ENCODE measurements around the gene SYCP3. TPM values are rescaled to one million over a fixed set of nuclear protein-coding genes. Genes with fewer than 3 reads are reported as not detected.

SYCP3 gene
- total RNA-seq, 6 experiments from 2014 or later, result not detected

GRCh38 chr12:101733166-101733565 lies 6.1 kb downstream of the SYCP3 start:
- H3K4me1 Mint-ChIP-seq (ENCODE audit: low read depth), result no peaks in the 10 kb centered on the region
- peaks cover 14% of the 10 kb centered on the region for H3K36me3 Mint-ChIP-seq (ENCODE audit: low read depth)
- DNase-seq, result no peak

DNA sequence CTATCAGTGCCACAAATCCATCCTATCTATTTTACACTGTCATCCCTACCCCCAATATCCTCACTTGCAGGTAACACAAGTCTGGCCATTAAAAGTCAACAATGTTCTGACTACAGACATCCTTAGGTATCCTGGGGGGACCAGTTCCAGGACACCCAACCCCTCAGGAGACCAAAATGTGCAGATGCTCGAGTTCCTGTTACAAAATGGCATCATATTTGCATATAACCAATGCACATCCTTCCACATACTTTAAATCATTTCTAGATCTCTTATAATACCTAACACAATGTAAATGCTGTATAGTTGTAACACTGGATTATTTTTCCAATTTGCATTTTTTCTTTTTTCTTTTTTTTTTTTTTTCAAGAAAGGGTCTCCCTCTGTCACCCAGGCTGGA lies 6.9 kb downstream of the SYCP3 start:
- H3K9me3 Mint-ChIP-seq, result no peaks in the 10 kb centered on the region
- H3K4me1 Mint-ChIP-seq (ENCODE audit: low read depth), result no peaks in the 10 kb centered on the region
- TF ChIP-seq, protein P1, sequence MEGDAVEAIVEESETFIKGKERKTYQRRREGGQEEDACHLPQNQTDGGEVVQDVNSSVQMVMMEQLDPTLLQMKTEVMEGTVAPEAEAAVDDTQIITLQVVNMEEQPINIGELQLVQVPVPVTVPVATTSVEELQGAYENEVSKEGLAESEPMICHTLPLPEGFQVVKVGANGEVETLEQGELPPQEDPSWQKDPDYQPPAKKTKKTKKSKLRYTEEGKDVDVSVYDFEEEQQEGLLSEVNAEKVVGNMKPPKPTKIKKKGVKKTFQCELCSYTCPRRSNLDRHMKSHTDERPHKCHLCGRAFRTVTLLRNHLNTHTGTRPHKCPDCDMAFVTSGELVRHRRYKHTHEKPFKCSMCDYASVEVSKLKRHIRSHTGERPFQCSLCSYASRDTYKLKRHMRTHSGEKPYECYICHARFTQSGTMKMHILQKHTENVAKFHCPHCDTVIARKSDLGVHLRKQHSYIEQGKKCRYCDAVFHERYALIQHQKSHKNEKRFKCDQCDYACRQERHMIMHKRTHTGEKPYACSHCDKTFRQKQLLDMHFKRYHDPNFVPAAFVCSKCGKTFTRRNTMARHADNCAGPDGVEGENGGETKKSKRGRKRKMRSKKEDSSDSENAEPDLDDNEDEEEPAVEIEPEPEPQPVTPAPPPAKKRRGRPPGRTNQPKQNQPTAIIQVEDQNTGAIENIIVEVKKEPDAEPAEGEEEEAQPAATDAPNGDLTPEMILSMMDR (IDR thresholded peaks at IDR 0.05), result no peak
- no peak overlapping the region for H3K4me3 Mint-ChIP-seq
- H3K36me3 Mint-ChIP-seq (ENCODE audit: low read depth), result peaks cover 14% of the 10 kb centered on the region
- no peak for DNase-seq
- H3K27me3 Mint-ChIP-seq (ENCODE audit: insufficient read depth), result no peaks in the 10 kb centered on the region
- no peak overlapping the region for H3K27ac Mint-ChIP-seq

More at GRCh38 chr12:101733166-101733565, 6.1 kb downstream of the SYCP3 start:
- Mint-ChIP-seq H3K4me3 (no peak overlapping the region), H3K27me3 (ENCODE audit: insufficient read depth) (no peaks in the 10 kb centered on the region), H3K9me3 (no peaks in the 10 kb centered on the region), H3K27ac (no peak overlapping the region)
- TF ChIP-seq, protein P1 (IDR thresholded peaks at IDR 0.05), result no peak

GRCh38 chr12:101729842-101730241 lies 9.4 kb downstream of the SYCP3 start:
- no peaks in the 10 kb centered on the region for H3K9me3 Mint-ChIP-seq
- H3K4me1 Mint-ChIP-seq (ENCODE audit: low read depth), result no peaks in the 10 kb centered on the region
- H3K4me3 Mint-ChIP-seq, result no peak overlapping the region
- H3K27me3 Mint-ChIP-seq (ENCODE audit: insufficient read depth), result no peaks in the 10 kb centered on the region
- H3K27ac Mint-ChIP-seq, result no peak overlapping the region
- peaks cover 20% of the 10 kb centered on the region for H3K36me3 Mint-ChIP-seq (ENCODE audit: low read depth)
- TF ChIP-seq, protein P1 (IDR thresholded peaks at IDR 0.05), result no peak
- no peak for DNase-seq

DNA sequence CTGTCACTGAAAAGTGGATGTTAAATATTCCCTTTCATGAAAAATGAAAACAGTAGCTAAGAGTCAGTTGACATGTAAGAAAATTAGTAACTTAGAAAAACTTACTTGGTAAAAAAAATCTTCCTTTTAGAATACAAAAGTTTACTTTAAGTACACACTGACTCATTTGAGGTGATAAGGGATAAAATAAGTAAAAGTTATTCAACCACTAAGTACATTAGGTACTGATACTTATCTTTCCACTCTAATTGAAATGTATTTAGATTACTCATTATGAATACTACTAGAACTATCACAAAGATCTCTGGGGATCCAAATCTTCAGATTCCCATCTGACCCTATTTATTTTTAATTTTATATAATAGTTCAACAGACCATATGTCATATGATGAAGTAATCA lies 12.2 kb downstream of the SYCP3 start:
- DNase-seq, result no peak
- H3K9me3 Mint-ChIP-seq, result no peaks in the 10 kb centered on the region
- H3K27ac Mint-ChIP-seq, result no peak overlapping the region
- no peaks in the 10 kb centered on the region for H3K27me3 Mint-ChIP-seq (ENCODE audit: insufficient read depth)
- TF ChIP-seq, protein P1 (IDR thresholded peaks at IDR 0.05), result no peak
- peaks cover 11% of the 10 kb centered on the region for H3K36me3 Mint-ChIP-seq (ENCODE audit: low read depth)
- no peaks in the 10 kb centered on the region for H3K4me1 Mint-ChIP-seq (ENCODE audit: low read depth)
- H3K4me3 Mint-ChIP-seq, result no peak overlapping the region

DNA sequence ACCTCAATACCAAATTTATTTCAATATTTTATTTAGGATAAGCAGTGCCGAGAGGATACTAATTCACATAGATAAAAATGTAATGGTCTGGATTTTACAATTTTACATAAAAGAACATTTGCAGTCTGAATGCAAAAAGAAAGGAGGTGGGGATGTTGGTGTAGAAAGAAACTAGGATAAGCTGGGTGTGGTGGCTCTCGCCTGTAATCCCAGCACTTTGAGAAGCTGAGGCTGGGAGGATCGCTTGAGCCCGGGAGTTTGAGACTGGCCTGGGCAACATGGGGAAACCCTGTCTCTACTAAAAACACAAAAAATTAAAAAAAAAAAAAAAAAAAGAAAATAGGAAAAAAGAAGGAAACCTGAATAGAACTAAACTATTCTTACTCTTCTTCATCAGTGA lies 16.9 kb downstream of the SYCP3 start:
- DNase-seq, result no peak
- Mint-ChIP-seq H3K36me3 (ENCODE audit: low read depth) (peaks cover 6% of the 10 kb centered on the region; the same call in 1 of the 2 replicates), H3K27me3 (ENCODE audit: insufficient read depth) (no peaks in the 10 kb centered on the region), H3K4me1 (ENCODE audit: low read depth) (peaks cover 13% of the 10 kb centered on the region), H3K4me3 (no peak overlapping the region), H3K9me3 (no peaks in the 10 kb centered on the region), H3K27ac (no peak overlapping the region)
- TF ChIP-seq, protein P1 (IDR thresholded peaks at IDR 0.05), result no peak

DNA sequence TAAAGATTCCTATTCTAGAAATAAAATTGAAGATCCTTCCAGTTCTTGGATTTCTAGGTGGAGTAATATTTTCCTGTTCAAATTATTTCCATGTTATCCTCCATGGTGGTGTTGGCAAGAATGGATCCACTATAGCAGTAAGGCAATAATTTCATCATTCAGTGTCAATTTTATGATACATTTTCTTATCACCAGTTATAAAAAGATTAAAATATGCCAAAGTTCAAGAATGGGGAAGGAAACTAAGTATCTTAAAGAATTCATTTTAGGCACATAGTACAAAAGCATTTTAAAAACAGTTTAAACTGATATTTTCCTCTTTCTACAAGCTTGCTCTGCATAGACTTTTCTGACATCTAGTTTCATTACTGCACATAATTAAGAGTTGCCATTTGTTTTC lies 19.1 kb downstream of the SYCP3 start:
- Mint-ChIP-seq H3K9me3 (no peaks in the 10 kb centered on the region), H3K4me3 (no peak overlapping the region), H3K36me3 (ENCODE audit: low read depth) (no peaks in the 10 kb centered on the region), H3K27me3 (ENCODE audit: insufficient read depth) (no peaks in the 10 kb centered on the region), H3K4me1 (ENCODE audit: low read depth) (peaks cover 13% of the 10 kb centered on the region), H3K27ac (no peak overlapping the region; the same call in 1 of the 2 replicates)
- TF ChIP-seq, protein P1 (IDR thresholded peaks at IDR 0.05), result no peak
- no peak for DNase-seq
